ENCODE results near the gene WNK2. TPM values are rescaled to one million over a fixed set of nuclear protein-coding genes. Genes with fewer than 3 reads are reported as not detected.

The WNK2 gene
- total RNA-seq, 1 donor from 2014 or later: 0.06 TPM

GRCh38 chr9:93184432-93185265 lies 710 bp downstream of the WNK2 start:
- no peak for DNase-seq (ENCODE audit: extremely low read depth, low read depth, low spot score)

- no peak for DNase-seq (ENCODE audit: extremely low read depth, low read depth, low spot score)
These were observed 1.6 kb downstream of the WNK2 start for GRCh38 chr9:93185266-93186214.

- DNase-seq (ENCODE audit: extremely low read depth, low read depth, low spot score): no peak
These were observed 2.4 kb downstream of the WNK2 start for GRCh38 chr9:93186215-93186945.

GRCh38 chr9:93187047-93187446 lies 3.1 kb downstream of the WNK2 start:
- DNase-seq (ENCODE audit: extremely low read depth, low read depth, low spot score): no peak

- no peak for DNase-seq (ENCODE audit: extremely low read depth, low read depth, low spot score)
These were observed 3.6 kb downstream of the WNK2 start for GRCh38 chr9:93187574-93187973.

GRCh38 chr9:93188426-93189368 lies 4.8 kb downstream of the WNK2 start:
- DNase-seq (ENCODE audit: extremely low read depth, low read depth, low spot score): no peak

GRCh38 chr9:93189369-93190132 lies 5.6 kb downstream of the WNK2 start:
- DNase-seq (ENCODE audit: extremely low read depth, low read depth, low spot score): no peak

- no peak for DNase-seq (ENCODE audit: extremely low read depth, low read depth, low spot score)
These were observed 6.2 kb downstream of the WNK2 start for GRCh38 chr9:93190133-93190525.

GRCh38 chr9:93190656-93191353 lies 6.9 kb downstream of the WNK2 start:
- DNase-seq (ENCODE audit: extremely low read depth, low read depth, low spot score): no peak

- DNase-seq (ENCODE audit: extremely low read depth, low read depth, low spot score): no peak
These were observed 7.4 kb downstream of the WNK2 start for GRCh38 chr9:93191354-93191660.

- no peak for DNase-seq (ENCODE audit: extremely low read depth, low read depth, low spot score)
These were observed 8.9 kb downstream of the WNK2 start for GRCh38 chr9:93192721-93193387.

- no peak for DNase-seq (ENCODE audit: extremely low read depth, low read depth, low spot score)
These were observed 9.7 kb downstream of the WNK2 start for GRCh38 chr9:93193388-93194220.

- DNase-seq (ENCODE audit: extremely low read depth, low read depth, low spot score): no peak
These were observed 10.3 kb downstream of the WNK2 start for GRCh38 chr9:93194221-93194625.

- no peak for DNase-seq (ENCODE audit: extremely low read depth, low read depth, low spot score)
These were observed 10.7 kb downstream of the WNK2 start for GRCh38 chr9:93194641-93195040.

GRCh38 chr9:93196096-93197055 lies 12.4 kb downstream of the WNK2 start:
- DNase-seq (ENCODE audit: extremely low read depth, low read depth, low spot score): no peak

GRCh38 chr9:93197670-93198069 lies 13.7 kb downstream of the WNK2 start:
- DNase-seq (ENCODE audit: extremely low read depth, low read depth, low spot score): no peak

All from glomerular endothelial cell (primary cell).